ENCODE data around the gene MRTO4. TPM values are rescaled to one million over a fixed set of nuclear protein-coding genes. Genes with fewer than 3 reads are reported as not detected.

Gene MRTO4
- total RNA-seq, 1 experiment from 2014 or later: 117 TPM

DNA sequence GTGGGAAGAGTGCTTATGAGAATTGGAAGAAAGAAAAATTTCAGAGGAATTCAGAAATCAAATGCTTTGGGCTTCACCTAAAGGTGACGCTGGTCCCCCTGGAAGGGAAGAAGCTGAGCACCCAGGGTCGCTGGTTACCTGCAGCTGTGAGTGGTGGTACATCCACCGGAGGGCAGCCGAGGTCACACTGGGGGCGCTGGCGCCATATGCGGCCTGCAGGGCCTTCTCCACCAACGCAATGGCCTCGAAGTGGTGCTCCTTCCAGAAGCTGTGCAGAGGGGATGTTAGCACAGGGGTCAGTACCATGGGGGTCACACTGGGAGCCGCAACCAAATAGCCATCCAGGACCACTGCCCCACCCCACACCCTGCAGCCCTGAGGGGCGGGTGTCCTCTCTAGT is 54.3 kb downstream of the MRTO4 start:
- Histone ChIP-seq H3K4me3 (ENCODE audit: low read length) (no peak overlapping the region), H3K79me2 (ENCODE audit: low read length) (peaks cover 26% of the 10 kb centered on the region), H3F3A (ENCODE audit: low read length, unreplicated experiment) (no peaks in the 10 kb centered on the region), H3K4me2 (ENCODE audit: low read length) (no peak overlapping the region), H3K27me3 (ENCODE audit: low read length) (no peaks in the 10 kb centered on the region), H2AFZ (ENCODE audit: low read length) (no peak overlapping the region), H3K9me3 (ENCODE audit: low read length) (no peaks in the 10 kb centered on the region), H3K36me3 (ENCODE audit: low read depth, low read length) (peaks cover 37% of the 10 kb centered on the region; the same call in 1 of the 2 replicates), H3K9ac (ENCODE audit: low read length) (no peak overlapping the region), H3K27ac (ENCODE audit: low read length) (no peak overlapping the region), H4K20me1 (ENCODE audit: low read length) (0 out of 2 replicates have a peak, but pooled peaks cover 8% of the 10 kb centered on the region), H3K9me2 (replicated peaks; ENCODE audit: low read length) (no peaks in the 10 kb centered on the region), H3K4me1 (ENCODE audit: insufficient read depth, low read length) (peaks cover 7% of the 10 kb centered on the region; the same call in 1 of the 2 replicates)
- DNase-seq (no peak), ATAC-seq (no peak)
- BruUV-seq (replicated peaks): no TSS peak
- ChIA-PET POLR2A (ENCODE audit: unreplicated experiment) (no interaction called here), CTCF (no interaction called here)
- intact Hi-C loops (cut with micrococcal nuclease): no loop called here
- TF ChIP-seq EZH2 (IDR thresholded peaks at IDR 0.05; ENCODE audit: low read length, unreplicated experiment) (no peak), EZH2phosphoT487 (IDR thresholded peaks at IDR 0.05; ENCODE audit: borderline replicate concordance, low read length) (no peak)
- TF ChIP-seq, protein P1, sequence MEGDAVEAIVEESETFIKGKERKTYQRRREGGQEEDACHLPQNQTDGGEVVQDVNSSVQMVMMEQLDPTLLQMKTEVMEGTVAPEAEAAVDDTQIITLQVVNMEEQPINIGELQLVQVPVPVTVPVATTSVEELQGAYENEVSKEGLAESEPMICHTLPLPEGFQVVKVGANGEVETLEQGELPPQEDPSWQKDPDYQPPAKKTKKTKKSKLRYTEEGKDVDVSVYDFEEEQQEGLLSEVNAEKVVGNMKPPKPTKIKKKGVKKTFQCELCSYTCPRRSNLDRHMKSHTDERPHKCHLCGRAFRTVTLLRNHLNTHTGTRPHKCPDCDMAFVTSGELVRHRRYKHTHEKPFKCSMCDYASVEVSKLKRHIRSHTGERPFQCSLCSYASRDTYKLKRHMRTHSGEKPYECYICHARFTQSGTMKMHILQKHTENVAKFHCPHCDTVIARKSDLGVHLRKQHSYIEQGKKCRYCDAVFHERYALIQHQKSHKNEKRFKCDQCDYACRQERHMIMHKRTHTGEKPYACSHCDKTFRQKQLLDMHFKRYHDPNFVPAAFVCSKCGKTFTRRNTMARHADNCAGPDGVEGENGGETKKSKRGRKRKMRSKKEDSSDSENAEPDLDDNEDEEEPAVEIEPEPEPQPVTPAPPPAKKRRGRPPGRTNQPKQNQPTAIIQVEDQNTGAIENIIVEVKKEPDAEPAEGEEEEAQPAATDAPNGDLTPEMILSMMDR (conservative IDR thresholded peaks at IDR 0.05; ENCODE audit: low read depth, low read length): no peak

DNA sequence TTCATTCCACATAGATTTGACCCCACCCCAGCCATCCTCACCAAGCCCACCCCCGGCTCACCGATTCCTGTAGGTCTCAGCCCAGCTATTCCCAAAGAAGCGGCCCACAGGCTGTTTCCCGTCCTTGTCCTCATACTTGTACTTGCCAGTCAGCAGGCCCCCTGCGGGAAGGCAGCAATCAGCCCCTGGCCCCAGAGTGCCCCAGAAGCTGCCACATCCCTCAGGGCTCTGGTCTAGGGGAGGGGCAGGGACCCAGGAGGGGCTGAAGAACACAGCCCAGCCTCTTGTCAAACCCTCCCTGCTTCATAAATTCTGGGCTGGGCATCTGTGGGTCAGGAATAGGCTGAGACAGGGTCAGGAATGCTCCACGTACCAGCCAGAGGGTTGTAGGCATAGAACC is 55.3 kb downstream of the MRTO4 start:
- Histone ChIP-seq H3K4me1 (ENCODE audit: insufficient read depth, low read length) (peaks cover 13% of the 10 kb centered on the region; the same call in 1 of the 2 replicates), H3K9me3 (ENCODE audit: low read length) (no peaks in the 10 kb centered on the region), H3K27ac (ENCODE audit: low read length) (no peak overlapping the region), H3F3A (ENCODE audit: low read length, unreplicated experiment) (no peaks in the 10 kb centered on the region), H3K4me2 (ENCODE audit: low read length) (no peak overlapping the region), H3K4me3 (ENCODE audit: low read length) (no peak overlapping the region), H3K27me3 (ENCODE audit: low read length) (no peaks in the 10 kb centered on the region), H3K9me2 (replicated peaks; ENCODE audit: low read length) (no peaks in the 10 kb centered on the region), H3K9ac (ENCODE audit: low read length) (no peak overlapping the region), H2AFZ (ENCODE audit: low read length) (no peak overlapping the region), H3K36me3 (ENCODE audit: low read depth, low read length) (peaks cover 37% of the 10 kb centered on the region; the same call in 1 of the 2 replicates), H3K79me2 (ENCODE audit: low read length) (peaks cover 36% of the 10 kb centered on the region), H4K20me1 (ENCODE audit: low read length) (0 out of 2 replicates have a peak, but pooled peaks cover 8% of the 10 kb centered on the region)
- CTCF ChIA-PET: no interaction called here
- no TSS peak for BruUV-seq (replicated peaks)
- POLR2A ChIA-PET (ENCODE audit: unreplicated experiment): interaction anchor here (0.6 kb wide), 1 partner anchor 10 kb away, joined by 5 read pairs; no protein-coding TSS in a partner anchor
- no peak for DNase-seq
- ATAC-seq: no peak
- TF ChIP-seq, protein P1 (conservative IDR thresholded peaks at IDR 0.05; ENCODE audit: low read depth, low read length): no peak
- TF ChIP-seq EZH2phosphoT487 (IDR thresholded peaks at IDR 0.05; ENCODE audit: borderline replicate concordance, low read length): no peak
- TF ChIP-seq EZH2 (IDR thresholded peaks at IDR 0.05; ENCODE audit: low read length, unreplicated experiment): no peak
- intact Hi-C loops (cut with micrococcal nuclease): no loop called here

DNA sequence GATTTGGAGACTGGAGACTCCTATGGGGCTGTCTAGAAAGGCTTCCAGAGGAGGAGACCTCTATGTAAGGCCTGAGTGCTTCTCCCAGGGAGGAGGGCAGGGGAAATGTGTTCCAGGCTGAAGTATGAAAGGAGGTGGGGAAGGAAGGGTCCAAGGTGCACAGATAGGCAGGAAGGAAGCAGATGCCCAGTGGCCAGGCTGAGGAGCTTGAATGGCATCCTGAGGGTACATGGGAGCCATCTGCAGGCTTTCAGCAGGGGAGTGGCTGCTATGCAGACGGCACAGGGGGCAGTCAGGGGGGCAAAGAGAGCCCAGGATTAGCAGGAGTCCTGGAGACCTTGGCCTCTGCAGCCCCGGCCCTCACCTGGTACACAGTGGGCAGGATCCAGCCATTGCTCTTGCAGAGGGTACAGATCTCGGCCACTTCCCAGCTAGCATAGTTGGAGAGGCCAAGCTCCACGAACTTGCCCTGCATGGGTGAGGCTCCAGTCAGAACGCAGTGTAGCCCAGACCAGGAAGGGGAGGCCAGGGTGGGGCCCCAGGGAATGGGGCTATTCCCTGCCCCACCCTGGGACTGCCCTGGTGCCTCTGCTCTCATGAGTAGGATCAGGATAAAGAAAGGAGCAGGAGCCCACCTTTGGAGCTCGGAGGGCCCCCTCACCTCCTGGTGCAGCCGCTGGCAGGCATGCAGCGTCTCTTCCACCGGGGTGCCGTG is 56.3 kb downstream of the MRTO4 start:
- H3K27ac ChIP-seq (ENCODE audit: low read length): no peak overlapping the region
- no peak overlapping the region for H3K4me2 ChIP-seq (ENCODE audit: low read length)
- no peaks in the 10 kb centered on the region for H3K9me3 ChIP-seq (ENCODE audit: low read length)
- DNase-seq (no peak), ATAC-seq (no peak)
- H3K4me1 ChIP-seq (ENCODE audit: insufficient read depth, low read length): peaks cover 20% of the 10 kb centered on the region
- no peaks in the 10 kb centered on the region for H3F3A ChIP-seq (ENCODE audit: low read length, unreplicated experiment)
- ChIA-PET POLR2A (ENCODE audit: unreplicated experiment) (no interaction called here), CTCF (no interaction called here)
- TF ChIP-seq EZH2 (IDR thresholded peaks at IDR 0.05; ENCODE audit: low read length, unreplicated experiment) (no peak), EZH2phosphoT487 (IDR thresholded peaks at IDR 0.05; ENCODE audit: borderline replicate concordance, low read length) (no peak)
- TF ChIP-seq, protein P1 (conservative IDR thresholded peaks at IDR 0.05; ENCODE audit: low read depth, low read length): no peak
- no peaks in the 10 kb centered on the region for H3K27me3 ChIP-seq (ENCODE audit: low read length)
- H3K79me2 ChIP-seq (ENCODE audit: low read length): peaks cover 44% of the 10 kb centered on the region
- BruUV-seq (replicated peaks): no TSS peak
- H3K9me2 ChIP-seq (replicated peaks; ENCODE audit: low read length): no peaks in the 10 kb centered on the region
- H3K9ac ChIP-seq (ENCODE audit: low read length): no peak overlapping the region
- intact Hi-C loops (cut with micrococcal nuclease): no loop called here
- no peak overlapping the region for H3K4me3 ChIP-seq (ENCODE audit: low read length)
- H2AFZ ChIP-seq (ENCODE audit: low read length): no peak overlapping the region
- peaks cover 35% of the 10 kb centered on the region; the same call in 1 of the 2 replicates for H3K36me3 ChIP-seq (ENCODE audit: low read depth, low read length)
- H4K20me1 ChIP-seq (ENCODE audit: low read length): 0 out of 2 replicates have a peak, but pooled peaks cover 8% of the 10 kb centered on the region

Measured in PC-3 (cell line).